Measurements from ENCODE around the gene DNAH17.

The DNAH17 gene

DNA sequence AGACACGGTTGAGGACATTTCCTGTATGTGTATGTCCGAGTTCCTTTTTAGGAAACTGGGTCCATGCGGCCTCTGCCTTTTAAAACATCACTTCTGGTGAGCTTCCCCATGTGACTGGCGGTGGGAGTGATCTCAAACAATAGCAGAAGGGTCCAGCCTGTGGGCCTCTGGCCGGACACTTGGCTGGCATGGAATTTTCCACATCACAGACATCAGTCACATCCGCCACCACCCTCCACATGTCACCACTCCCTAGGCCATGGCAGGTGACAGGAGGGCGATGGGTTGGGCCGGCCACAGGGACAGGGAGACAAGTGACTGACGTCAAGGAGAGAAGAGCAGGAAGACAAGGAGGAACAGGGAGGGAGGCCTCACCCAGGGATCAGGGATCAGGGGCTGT is 83.7 kb downstream of the DNAH17 start:
- TF ChIP-seq, protein P1, sequence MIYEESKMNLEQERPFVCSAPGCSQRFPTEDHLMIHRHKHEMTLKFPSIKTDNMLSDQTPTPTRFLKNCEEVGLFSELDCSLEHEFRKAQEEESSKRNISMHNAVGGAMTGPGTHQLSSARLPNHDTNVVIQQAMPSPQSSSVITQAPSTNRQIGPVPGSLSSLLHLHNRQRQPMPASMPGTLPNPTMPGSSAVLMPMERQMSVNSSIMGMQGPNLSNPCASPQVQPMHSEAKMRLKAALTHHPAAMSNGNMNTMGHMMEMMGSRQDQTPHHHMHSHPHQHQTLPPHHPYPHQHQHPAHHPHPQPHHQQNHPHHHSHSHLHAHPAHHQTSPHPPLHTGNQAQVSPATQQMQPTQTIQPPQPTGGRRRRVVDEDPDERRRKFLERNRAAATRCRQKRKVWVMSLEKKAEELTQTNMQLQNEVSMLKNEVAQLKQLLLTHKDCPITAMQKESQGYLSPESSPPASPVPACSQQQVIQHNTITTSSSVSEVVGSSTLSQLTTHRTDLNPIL (CRISPR knock-in tag; IDR thresholded peaks at IDR 0.05; ENCODE audit: low read depth): no peak
- TF ChIP-seq PPARA (CRISPR knock-in tag; IDR thresholded peaks at IDR 0.05; ENCODE audit: borderline replicate concordance) (no peak), ISL1 (CRISPR knock-in tag; IDR thresholded peaks at IDR 0.05) (no peak), ZC3H10 (CRISPR knock-in tag; IDR thresholded peaks at IDR 0.05) (no peak), ZFP3 (CRISPR knock-in tag; IDR thresholded peaks at IDR 0.05) (no peak), OSR1 (CRISPR knock-in tag; IDR thresholded peaks at IDR 0.05) (no peak), ARNTL (CRISPR knock-in tag; IDR thresholded peaks at IDR 0.05; ENCODE audit: borderline replicate concordance, low read depth) (no peak), ESRRG (CRISPR knock-in tag; IDR thresholded peaks at IDR 0.05) (no peak), ZNF70 (CRISPR knock-in tag; IDR thresholded peaks at IDR 0.05) (no peak), GLIS3 (CRISPR knock-in tag; IDR thresholded peaks at IDR 0.05) (no peak), SNAI2 (CRISPR knock-in tag; IDR thresholded peaks at IDR 0.05) (no peak), CSDC2 (CRISPR knock-in tag; IDR thresholded peaks at IDR 0.05) (no peak), ZNF8 (CRISPR knock-in tag; IDR thresholded peaks at IDR 0.05) (no peak), BACH2 (CRISPR knock-in tag; IDR thresholded peaks at IDR 0.05; ENCODE audit: borderline replicate concordance) (no peak), TCF4 (CRISPR knock-in tag; IDR thresholded peaks at IDR 0.05; ENCODE audit: borderline replicate concordance) (no peak)
- TF ChIP-seq, protein P2, sequence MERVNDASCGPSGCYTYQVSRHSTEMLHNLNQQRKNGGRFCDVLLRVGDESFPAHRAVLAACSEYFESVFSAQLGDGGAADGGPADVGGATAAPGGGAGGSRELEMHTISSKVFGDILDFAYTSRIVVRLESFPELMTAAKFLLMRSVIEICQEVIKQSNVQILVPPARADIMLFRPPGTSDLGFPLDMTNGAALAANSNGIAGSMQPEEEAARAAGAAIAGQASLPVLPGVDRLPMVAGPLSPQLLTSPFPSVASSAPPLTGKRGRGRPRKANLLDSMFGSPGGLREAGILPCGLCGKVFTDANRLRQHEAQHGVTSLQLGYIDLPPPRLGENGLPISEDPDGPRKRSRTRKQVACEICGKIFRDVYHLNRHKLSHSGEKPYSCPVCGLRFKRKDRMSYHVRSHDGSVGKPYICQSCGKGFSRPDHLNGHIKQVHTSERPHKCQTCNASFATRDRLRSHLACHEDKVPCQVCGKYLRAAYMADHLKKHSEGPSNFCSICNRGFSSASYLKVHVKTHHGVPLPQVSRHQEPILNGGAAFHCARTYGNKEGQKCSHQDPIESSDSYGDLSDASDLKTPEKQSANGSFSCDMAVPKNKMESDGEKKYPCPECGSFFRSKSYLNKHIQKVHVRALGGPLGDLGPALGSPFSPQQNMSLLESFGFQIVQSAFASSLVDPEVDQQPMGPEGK (CRISPR knock-in tag; IDR thresholded peaks at IDR 0.05; ENCODE audit: borderline replicate concordance): no peak
- TF ChIP-seq, protein P3, sequence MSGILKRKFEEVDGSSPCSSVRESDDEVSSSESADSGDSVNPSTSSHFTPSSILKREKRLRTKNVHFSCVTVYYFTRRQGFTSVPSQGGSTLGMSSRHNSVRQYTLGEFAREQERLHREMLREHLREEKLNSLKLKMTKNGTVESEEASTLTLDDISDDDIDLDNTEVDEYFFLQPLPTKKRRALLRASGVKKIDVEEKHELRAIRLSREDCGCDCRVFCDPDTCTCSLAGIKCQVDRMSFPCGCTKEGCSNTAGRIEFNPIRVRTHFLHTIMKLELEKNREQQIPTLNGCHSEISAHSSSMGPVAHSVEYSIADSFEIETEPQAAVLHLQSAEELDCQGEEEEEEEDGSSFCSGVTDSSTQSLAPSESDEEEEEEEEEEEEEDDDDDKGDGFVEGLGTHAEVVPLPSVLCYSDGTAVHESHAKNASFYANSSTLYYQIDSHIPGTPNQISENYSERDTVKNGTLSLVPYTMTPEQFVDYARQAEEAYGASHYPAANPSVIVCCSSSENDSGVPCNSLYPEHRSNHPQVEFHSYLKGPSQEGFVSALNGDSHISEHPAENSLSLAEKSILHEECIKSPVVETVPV (CRISPR knock-in tag; IDR thresholded peaks at IDR 0.05): no peak
- ATAC-seq: no peak

DNA sequence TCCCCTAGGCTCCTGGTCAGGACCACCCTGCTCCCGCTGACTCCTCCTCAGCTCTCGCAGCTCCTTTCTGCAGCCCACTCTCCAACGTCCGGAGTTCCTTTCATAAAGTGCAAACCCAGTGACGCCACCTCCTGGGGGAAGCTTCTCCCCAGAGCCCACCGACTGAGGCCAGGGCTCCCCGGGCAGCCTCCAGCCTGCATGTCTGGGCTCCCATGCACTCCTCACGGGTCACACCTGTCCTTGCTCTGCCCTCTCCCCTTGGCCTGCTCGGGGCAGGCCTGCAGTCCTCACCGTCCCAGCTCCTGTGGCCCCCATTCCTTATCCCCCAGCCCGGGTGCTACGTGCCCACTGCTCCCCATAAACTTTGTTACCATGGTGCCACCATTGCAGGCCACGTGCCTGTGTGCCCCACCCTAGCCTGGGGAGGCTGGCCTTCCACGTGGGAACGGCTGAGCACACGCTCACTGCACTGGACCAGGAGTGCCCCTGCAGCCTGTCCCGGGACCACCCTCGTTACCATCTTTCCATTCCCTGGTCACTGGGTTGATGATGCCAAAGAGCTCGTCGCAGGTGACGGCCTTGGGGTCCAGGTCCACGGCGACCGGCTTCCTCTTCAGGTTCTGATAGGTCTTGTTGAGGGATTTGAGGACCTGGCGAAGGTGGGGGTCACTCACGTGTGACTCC is 84.9 kb downstream of the DNAH17 start:
- TF ChIP-seq CSDC2 (CRISPR knock-in tag; IDR thresholded peaks at IDR 0.05) (no peak), ZNF565 (CRISPR knock-in tag; conservative IDR thresholded peaks at IDR 0.05; ENCODE audit: low read depth) (no peak), ZC3H10 (CRISPR knock-in tag; IDR thresholded peaks at IDR 0.05) (no peak), OSR1 (CRISPR knock-in tag; IDR thresholded peaks at IDR 0.05) (no peak), SNAI2 (CRISPR knock-in tag; IDR thresholded peaks at IDR 0.05) (no peak), ISL1 (CRISPR knock-in tag; IDR thresholded peaks at IDR 0.05) (no peak), BACH2 (CRISPR knock-in tag; IDR thresholded peaks at IDR 0.05; ENCODE audit: borderline replicate concordance) (no peak), PPARA (CRISPR knock-in tag; IDR thresholded peaks at IDR 0.05; ENCODE audit: borderline replicate concordance) (no peak), TOX (CRISPR knock-in tag; IDR thresholded peaks at IDR 0.05; ENCODE audit: borderline replicate concordance) (no peak), ZFP30 (CRISPR knock-in tag; IDR thresholded peaks at IDR 0.05) (no peak), ESRRG (CRISPR knock-in tag; IDR thresholded peaks at IDR 0.05) (no peak), ZFP3 (CRISPR knock-in tag; IDR thresholded peaks at IDR 0.05) (no peak), GLIS3 (CRISPR knock-in tag; IDR thresholded peaks at IDR 0.05) (no peak), ARNTL (CRISPR knock-in tag; IDR thresholded peaks at IDR 0.05; ENCODE audit: borderline replicate concordance, low read depth) (no peak), TCF4 (CRISPR knock-in tag; IDR thresholded peaks at IDR 0.05; ENCODE audit: borderline replicate concordance) (no peak), RARB (CRISPR knock-in tag; IDR thresholded peaks at IDR 0.05) (no peak)
- TF ChIP-seq, protein P4, sequence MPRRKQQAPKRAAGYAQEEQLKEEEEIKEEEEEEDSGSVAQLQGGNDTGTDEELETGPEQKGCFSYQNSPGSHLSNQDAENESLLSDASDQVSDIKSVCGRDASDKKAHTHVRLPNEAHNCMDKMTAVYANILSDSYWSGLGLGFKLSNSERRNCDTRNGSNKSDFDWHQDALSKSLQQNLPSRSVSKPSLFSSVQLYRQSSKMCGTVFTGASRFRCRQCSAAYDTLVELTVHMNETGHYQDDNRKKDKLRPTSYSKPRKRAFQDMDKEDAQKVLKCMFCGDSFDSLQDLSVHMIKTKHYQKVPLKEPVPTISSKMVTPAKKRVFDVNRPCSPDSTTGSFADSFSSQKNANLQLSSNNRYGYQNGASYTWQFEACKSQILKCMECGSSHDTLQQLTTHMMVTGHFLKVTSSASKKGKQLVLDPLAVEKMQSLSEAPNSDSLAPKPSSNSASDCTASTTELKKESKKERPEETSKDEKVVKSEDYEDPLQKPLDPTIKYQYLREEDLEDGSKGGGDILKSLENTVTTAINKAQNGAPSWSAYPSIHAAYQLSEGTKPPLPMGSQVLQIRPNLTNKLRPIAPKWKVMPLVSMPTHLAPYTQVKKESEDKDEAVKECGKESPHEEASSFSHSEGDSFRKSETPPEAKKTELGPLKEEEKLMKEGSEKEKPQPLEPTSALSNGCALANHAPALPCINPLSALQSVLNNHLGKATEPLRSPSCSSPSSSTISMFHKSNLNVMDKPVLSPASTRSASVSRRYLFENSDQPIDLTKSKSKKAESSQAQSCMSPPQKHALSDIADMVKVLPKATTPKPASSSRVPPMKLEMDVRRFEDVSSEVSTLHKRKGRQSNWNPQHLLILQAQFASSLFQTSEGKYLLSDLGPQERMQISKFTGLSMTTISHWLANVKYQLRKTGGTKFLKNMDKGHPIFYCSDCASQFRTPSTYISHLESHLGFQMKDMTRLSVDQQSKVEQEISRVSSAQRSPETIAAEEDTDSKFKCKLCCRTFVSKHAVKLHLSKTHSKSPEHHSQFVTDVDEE (CRISPR knock-in tag; IDR thresholded peaks at IDR 0.05): no peak
- TF ChIP-seq, protein P2 (CRISPR knock-in tag; IDR thresholded peaks at IDR 0.05; ENCODE audit: borderline replicate concordance): no peak
- TF ChIP-seq, protein P3 (CRISPR knock-in tag; IDR thresholded peaks at IDR 0.05): no peak
- TF ChIP-seq, protein P1 (CRISPR knock-in tag; IDR thresholded peaks at IDR 0.05; ENCODE audit: low read depth): no peak
- ATAC-seq: no peak

Measured in SK-N-SH treated with all-trans-retinoic acid at 6 μM for 48 hours (cell line).